D721Med (cell line): ENCODE data around the gene KBTBD2.
A peak's percentile ranks its signal among the peaks of the same experiment; 100 is the strongest.
"Not testable (repeated sequence)": the region's sequence is repeated elsewhere in the genome, so short reads cannot be mapped to it uniquely, and the experiment has no call there.

Experiments
- DNase-seq: peaks from one replicate; pipeline ENCODE4 v3.0.0; 2011; ENCODE audit warnings: low spot score; ENCODE audit not compliant: insufficient read length
- FAIRE-seq: peaks from 2 replicates; lab custom pipeline; 2011; peaks lifted over from hg19 to GRCh38; lab: Jason Lieb, UNC
- CTCF ChIP-seq: IDR thresholded peaks from 2 replicates; pipeline ENCODE4 v1.5.1; 2012; ENCODE audit warnings: mild to moderate bottlenecking, control low read depth; ENCODE audit not compliant: insufficient read depth; ENCODE audit errors: missing control alignments

Gene KBTBD2

GRCh38 chr7:32846630-32847225 is 44.8 kb downstream of the KBTBD2 start:
- peak; percentile 86 for TF ChIP-seq CTCF
- no peak for FAIRE-seq
- peak; percentile 17 for DNase-seq

- not testable (repeated sequence) for DNase-seq
Measured at GRCh38 chr7:32844748-32845147, 46.8 kb downstream of the KBTBD2 start.

GRCh38 chr7:32843763-32844162 is 47.8 kb downstream of the KBTBD2 start:
- not testable (repeated sequence) for DNase-seq, FAIRE-seq

More at GRCh38 chr7:32844748-32845147, 46.8 kb downstream of the KBTBD2 start:
- FAIRE-seq, result not testable (repeated sequence)

- not testable (repeated sequence) for DNase-seq, FAIRE-seq
Measured at GRCh38 chr7:32839846-32840245, 51.7 kb downstream of the KBTBD2 start.

GRCh38 chr7:32828996-32829752 is 62.4 kb downstream of the KBTBD2 start:
- DNase-seq, FAIRE-seq: not testable (repeated sequence)
